NK-92 (cell line): Measurements from ENCODE around the gene NANS.

Experiments
- DNase-seq: peaks from one replicate; lab custom pipeline; 2025; ENCODE audit not compliant: unreplicated experiment; lab: John Stamatoyannopoulos, UW

Gene NANS

GRCh38 chr9:98132158-98132557, 75.6 kb downstream of the NANS start:
- no peak for DNase-seq
